ENCODE measurements around the gene ARFGEF2. TPM values are rescaled to one million over a fixed set of nuclear protein-coding genes. Genes with fewer than 3 reads are reported as not detected.

The ARFGEF2 gene
- total RNA-seq, 1 experiment from 2014 or later = 30.3 TPM

GRCh38 chr20:48910347-48910781 lies 11.1 kb upstream of the ARFGEF2 start:
- TF ChIP-seq, protein P1, sequence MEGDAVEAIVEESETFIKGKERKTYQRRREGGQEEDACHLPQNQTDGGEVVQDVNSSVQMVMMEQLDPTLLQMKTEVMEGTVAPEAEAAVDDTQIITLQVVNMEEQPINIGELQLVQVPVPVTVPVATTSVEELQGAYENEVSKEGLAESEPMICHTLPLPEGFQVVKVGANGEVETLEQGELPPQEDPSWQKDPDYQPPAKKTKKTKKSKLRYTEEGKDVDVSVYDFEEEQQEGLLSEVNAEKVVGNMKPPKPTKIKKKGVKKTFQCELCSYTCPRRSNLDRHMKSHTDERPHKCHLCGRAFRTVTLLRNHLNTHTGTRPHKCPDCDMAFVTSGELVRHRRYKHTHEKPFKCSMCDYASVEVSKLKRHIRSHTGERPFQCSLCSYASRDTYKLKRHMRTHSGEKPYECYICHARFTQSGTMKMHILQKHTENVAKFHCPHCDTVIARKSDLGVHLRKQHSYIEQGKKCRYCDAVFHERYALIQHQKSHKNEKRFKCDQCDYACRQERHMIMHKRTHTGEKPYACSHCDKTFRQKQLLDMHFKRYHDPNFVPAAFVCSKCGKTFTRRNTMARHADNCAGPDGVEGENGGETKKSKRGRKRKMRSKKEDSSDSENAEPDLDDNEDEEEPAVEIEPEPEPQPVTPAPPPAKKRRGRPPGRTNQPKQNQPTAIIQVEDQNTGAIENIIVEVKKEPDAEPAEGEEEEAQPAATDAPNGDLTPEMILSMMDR (IDR thresholded peaks at IDR 0.05; ENCODE audit: unreplicated experiment) = no peak
- intact Hi-C loops (cut with micrococcal nuclease) = no loop called here
- CTCF ChIA-PET = interaction anchor here (0.7 to 10.5 kb wide), 3 partner anchors 12 to 253 kb away, joined by 3 to 365 read pairs (median 4); no protein-coding TSS in a partner anchor
- POLR2A ChIA-PET = interaction anchor here (1.9 kb wide), 1 partner anchor 12 kb away, joined by 14 read pairs; the partner anchor contains the start of gene ARFGEF2
- Mint-ChIP-seq H3K9me3 (ENCODE audit: unreplicated experiment) (no peaks in the 10 kb centered on the region), H3K36me3 (ENCODE audit: insufficient read depth, unreplicated experiment) (no peaks in the 10 kb centered on the region), H3K27ac (ENCODE audit: low read depth, unreplicated experiment) (no peak overlapping the region), H3K27me3 (ENCODE audit: insufficient read depth, unreplicated experiment) (peaks cover 75% of the 10 kb centered on the region), H3K4me1 (ENCODE audit: insufficient read depth, unreplicated experiment) (no peaks in the 10 kb centered on the region), H3K4me3 (ENCODE audit: unreplicated experiment) (no peak overlapping the region)
- no TSS peak for BruUV-seq (replicated peaks)
- DNase-seq (ENCODE audit: unreplicated experiment) = no peak

DNA sequence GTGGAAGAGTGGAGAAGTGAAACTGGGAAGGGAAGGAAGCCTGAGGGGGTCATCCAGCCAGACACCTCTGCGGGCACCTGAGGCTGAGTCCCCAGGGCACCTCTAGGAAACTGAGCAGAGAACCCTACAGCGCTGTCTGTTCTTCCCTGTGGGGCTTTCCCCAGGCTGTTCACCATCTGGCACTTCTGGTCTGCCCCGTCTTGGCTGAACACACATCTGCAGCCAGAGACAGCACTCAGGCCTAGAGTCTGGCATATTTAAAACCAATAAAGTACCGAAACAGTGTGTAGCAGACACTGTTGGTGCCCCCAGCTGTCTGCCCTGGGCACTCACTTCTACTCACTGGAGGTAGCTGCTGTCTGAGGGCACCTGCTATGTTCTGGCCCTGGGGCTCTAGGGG lies 9.4 kb upstream of the ARFGEF2 start:
- Mint-ChIP-seq H3K4me3 (ENCODE audit: unreplicated experiment) (no peak overlapping the region), H3K4me1 (ENCODE audit: insufficient read depth, unreplicated experiment) (no peaks in the 10 kb centered on the region), H3K27ac (ENCODE audit: low read depth, unreplicated experiment) (no peak overlapping the region), H3K36me3 (ENCODE audit: insufficient read depth, unreplicated experiment) (no peaks in the 10 kb centered on the region), H3K9me3 (ENCODE audit: unreplicated experiment) (no peaks in the 10 kb centered on the region), H3K27me3 (ENCODE audit: insufficient read depth, unreplicated experiment) (peaks cover 60% of the 10 kb centered on the region)
- POLR2A ChIA-PET = no interaction called here
- no peak for DNase-seq (ENCODE audit: unreplicated experiment)
- CTCF ChIA-PET = interaction anchor here (10.5 kb wide), 1 partner anchor 254 kb away, joined by 365 read pairs; no protein-coding TSS in a partner anchor
- intact Hi-C loops (cut with micrococcal nuclease) = no loop called here
- no TSS peak for BruUV-seq (replicated peaks)
- TF ChIP-seq, protein P1 (IDR thresholded peaks at IDR 0.05; ENCODE audit: unreplicated experiment) = no peak

GRCh38 chr20:48916699-48917098 lies 4.8 kb upstream of the ARFGEF2 start:
- Mint-ChIP-seq H3K27ac (ENCODE audit: low read depth, unreplicated experiment) (no peak overlapping the region), H3K36me3 (ENCODE audit: insufficient read depth, unreplicated experiment) (no peaks in the 10 kb centered on the region), H3K27me3 (ENCODE audit: insufficient read depth, unreplicated experiment) (peaks cover 16% of the 10 kb centered on the region), H3K4me3 (ENCODE audit: unreplicated experiment) (no peak overlapping the region), H3K9me3 (ENCODE audit: unreplicated experiment) (no peaks in the 10 kb centered on the region), H3K4me1 (ENCODE audit: insufficient read depth, unreplicated experiment) (peaks cover 13% of the 10 kb centered on the region)
- TF ChIP-seq, protein P1 (IDR thresholded peaks at IDR 0.05; ENCODE audit: unreplicated experiment) = no peak
- BruUV-seq (replicated peaks) = no TSS peak
- no peak for DNase-seq (ENCODE audit: unreplicated experiment)
- intact Hi-C loops (cut with micrococcal nuclease) = no loop called here
- POLR2A ChIA-PET = no interaction called here
- CTCF ChIA-PET = interaction anchor here (0.6 to 2.2 kb wide), 5 partner anchors 8 to 259 kb away, joined by 3 to 11 read pairs (median 3); no protein-coding TSS in a partner anchor

DNA sequence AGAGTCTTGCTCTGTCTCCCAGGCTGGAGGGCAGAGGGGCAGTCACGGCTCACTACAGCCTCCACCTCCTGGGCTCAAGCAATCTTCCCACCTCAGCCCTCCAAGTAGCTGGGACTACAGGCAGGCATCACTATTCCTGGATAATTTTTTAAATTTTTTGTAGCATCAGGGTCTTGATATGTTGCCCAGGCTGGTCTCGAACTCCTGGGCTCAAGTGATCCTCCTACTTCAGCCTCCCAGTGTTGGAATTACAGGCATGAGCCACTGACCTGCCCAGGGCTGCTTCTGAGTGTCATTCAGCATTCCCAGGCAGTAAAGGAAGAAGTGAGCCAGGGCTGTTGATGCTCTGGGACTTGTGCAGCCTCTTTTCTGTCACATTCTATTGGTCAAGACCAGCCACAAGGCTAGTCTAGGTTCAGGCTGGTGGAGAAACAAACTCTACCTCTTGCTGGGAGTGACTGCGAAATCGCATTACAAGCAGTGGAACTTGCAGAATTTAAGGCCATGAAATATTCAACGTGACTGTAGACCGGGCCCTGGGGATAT lies 2.1 kb upstream of the ARFGEF2 start:
- no peak for DNase-seq (ENCODE audit: unreplicated experiment)
- ChIA-PET POLR2A (interaction anchor here (1.8 kb wide), 1 partner anchor 14 kb away, joined by 3 read pairs; no protein-coding TSS in a partner anchor), CTCF (interaction anchor here (1.0 to 1.7 kb wide), 2 partner anchors 14 to 262 kb away, joined by 3 to 5 read pairs; no protein-coding TSS in a partner anchor)
- H3K27ac Mint-ChIP-seq (ENCODE audit: low read depth, unreplicated experiment) = no peak overlapping the region
- intact Hi-C loops (cut with micrococcal nuclease) = no loop called here
- no TSS peak for BruUV-seq (replicated peaks)
- H3K36me3 Mint-ChIP-seq (ENCODE audit: insufficient read depth, unreplicated experiment) = no peaks in the 10 kb centered on the region
- H3K9me3 Mint-ChIP-seq (ENCODE audit: unreplicated experiment) = no peaks in the 10 kb centered on the region
- peaks cover 24% of the 10 kb centered on the region for H3K4me1 Mint-ChIP-seq (ENCODE audit: insufficient read depth, unreplicated experiment)
- TF ChIP-seq, protein P1 (IDR thresholded peaks at IDR 0.05; ENCODE audit: unreplicated experiment) = no peak
- no peaks in the 10 kb centered on the region for H3K27me3 Mint-ChIP-seq (ENCODE audit: insufficient read depth, unreplicated experiment)
- H3K4me3 Mint-ChIP-seq (ENCODE audit: unreplicated experiment) = no peak overlapping the region
